Kidney epithelial cell (primary cell): Measurements from ENCODE around the gene CAPN6. TPM values are rescaled to one million over a fixed set of nuclear protein-coding genes. Genes with fewer than 3 reads are reported as not detected.

Source experiments
- DNase-seq: peaks from one replicate; pipeline ENCODE4 v3.0.0-alpha.2; 2010; ENCODE audit warnings: low read depth
- H3K27me3 ChIP-seq: 2 replicates; pipeline ENCODE4 v1.6.0; 2011; ENCODE audit warnings: low read length; ENCODE audit not compliant: control insufficient read depth, insufficient read depth
- H3K36me3 ChIP-seq: 2 replicates; pipeline ENCODE4 v1.5.1; 2011; ENCODE audit warnings: low read length; ENCODE audit not compliant: control insufficient read depth, insufficient read depth
- H3K4me3 ChIP-seq: 2 replicates; pipeline ENCODE4 v1.5.1; 2011; ENCODE audit warnings: low read depth, mild to moderate bottlenecking, control low read depth, low read length
- CTCF ChIP-seq: IDR thresholded peaks from 2 replicates; pipeline ENCODE4 v1.5.1; 2011; ENCODE audit warnings: mild to moderate bottlenecking, moderate library complexity, low read length, control low read depth, inconsistent platforms; ENCODE audit not compliant: insufficient read depth, poor library complexity, severe bottlenecking
- total RNA-seq: library from RNA; depleted of rRNA; stranded (reverse); fragments of >200 nt; gene quantifications from 2 replicates; pipeline ENCODE4 v1.2.3, GENCODE V29; 2015

Gene CAPN6
- 0.27 and 0.29 TPM in 2 replicates for total RNA-seq

- no peak for DNase-seq
- Histone ChIP-seq H3K27me3 (peaks cover 4% of the 10 kb centered on the region), H3K4me3 (no peak within 1 kb of the TSS), H3K36me3 (no peaks in the 10 kb centered on the region)
- no peak for TF ChIP-seq CTCF
Observed at GRCh38 chrX:111270339-111270738, at the start of gene CAPN6. Gene CAPN6 (minus strand): TSS chrX:111270483. CDS start chrX:111263936, 6,547 bp downstream.

GRCh38 chrX:111319451-111319850 lies 49.2 kb upstream of the CAPN6 start:
- H3K4me3 ChIP-seq, result no peak overlapping the region
- no peaks in the 10 kb centered on the region for H3K36me3 ChIP-seq
- no peak for TF ChIP-seq CTCF
- no peak for DNase-seq
- H3K27me3 ChIP-seq, result peaks cover 2% of the 10 kb centered on the region

- Histone ChIP-seq H3K4me3 (no peak overlapping the region), H3K27me3 (peaks cover 4% of the 10 kb centered on the region), H3K36me3 (no peaks in the 10 kb centered on the region)
- DNase-seq, result no peak
- TF ChIP-seq CTCF, result no peak
Observed at GRCh38 chrX:111318901-111319300, 48.6 kb upstream of the CAPN6 start.

- DNase-seq, result no peak
Observed at GRCh38 chrX:111309083-111309482, 38.8 kb upstream of the CAPN6 start.

GRCh38 chrX:111308039-111308438 lies 37.8 kb upstream of the CAPN6 start:
- TF ChIP-seq CTCF, result no peak
- DNase-seq, result no peak
- no peaks in the 10 kb centered on the region for H3K36me3 ChIP-seq
- H3K27me3 ChIP-seq, result no peaks in the 10 kb centered on the region
- no peak overlapping the region for H3K4me3 ChIP-seq

More at GRCh38 chrX:111309083-111309482, 38.8 kb upstream of the CAPN6 start:
- Histone ChIP-seq H3K27me3 (peaks cover 3% of the 10 kb centered on the region), H3K36me3 (no peaks in the 10 kb centered on the region), H3K4me3 (no peak overlapping the region)
- TF ChIP-seq CTCF, result no peak

- no peaks in the 10 kb centered on the region for H3K36me3 ChIP-seq
- no peak for TF ChIP-seq CTCF
- H3K27me3 ChIP-seq, result peaks cover 3% of the 10 kb centered on the region
- no peak for DNase-seq
- H3K4me3 ChIP-seq, result no peak overlapping the region
Observed at GRCh38 chrX:111302284-111302683, 32.0 kb upstream of the CAPN6 start.
